Astrocyte of the cerebellum (primary cell): ENCODE measurements around the gene SLC39A6.
"Not testable (repeated sequence)": the region's sequence is repeated elsewhere in the genome, so short reads cannot be mapped to it uniquely, and the experiment has no call there.

Experiments
- DNase-seq: peaks from one replicate; pipeline ENCODE4 v3.0.0-alpha.2; 2011; ENCODE audit warnings: low read depth
- H3K4me3 ChIP-seq: 2 replicates; pipeline ENCODE4 v1.5.1; 2011; ENCODE audit warnings: mild to moderate bottlenecking, low read depth, low read length, moderate library complexity
- in situ Hi-C: cut with HindIII; loops from 2 replicates; pipeline ENCODE4 v1.10.0; 2017; ENCODE audit warnings: low sequenced_read_pairs
- TF ChIP-seq, protein P1 (sequence below): IDR thresholded peaks from 2 replicates; pipeline ENCODE4 v1.5.1; 2012; ENCODE audit warnings: low read length, low read depth, moderate library complexity, mild to moderate bottlenecking; ENCODE audit errors: missing control alignments

SLC39A6 gene

DNA sequence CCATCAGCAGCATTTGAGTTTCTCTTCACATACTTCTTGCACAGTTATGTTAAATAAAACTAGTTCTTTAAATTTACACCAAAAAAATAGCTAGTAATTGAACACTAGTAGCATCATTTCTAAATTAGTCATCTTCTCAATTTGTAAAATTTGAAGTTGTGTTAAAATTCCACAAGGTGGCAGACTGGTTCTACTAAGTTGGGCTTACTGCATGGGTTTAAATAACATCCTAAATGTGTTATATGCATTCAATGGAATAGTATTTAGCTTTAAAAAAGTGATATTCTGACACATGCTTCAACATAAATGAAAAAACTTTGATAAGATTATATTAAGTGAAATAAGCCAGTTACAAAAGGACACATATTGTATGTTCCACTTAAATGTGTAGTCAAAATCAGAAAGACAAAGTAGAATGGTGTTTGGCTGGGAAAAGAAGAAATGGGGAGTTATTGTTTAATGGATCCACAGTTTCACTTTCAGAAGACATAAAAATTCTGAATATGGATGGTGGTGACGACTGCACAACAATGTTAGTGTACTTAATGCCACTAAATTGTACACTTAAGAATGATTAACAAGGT lies 33.1 kb downstream of the SLC39A6 start:
- peak; percentile 63 for DNase-seq
- in situ Hi-C loops = no loop called here
- H3K4me3 ChIP-seq = no peak overlapping the region
- TF ChIP-seq, protein P1, sequence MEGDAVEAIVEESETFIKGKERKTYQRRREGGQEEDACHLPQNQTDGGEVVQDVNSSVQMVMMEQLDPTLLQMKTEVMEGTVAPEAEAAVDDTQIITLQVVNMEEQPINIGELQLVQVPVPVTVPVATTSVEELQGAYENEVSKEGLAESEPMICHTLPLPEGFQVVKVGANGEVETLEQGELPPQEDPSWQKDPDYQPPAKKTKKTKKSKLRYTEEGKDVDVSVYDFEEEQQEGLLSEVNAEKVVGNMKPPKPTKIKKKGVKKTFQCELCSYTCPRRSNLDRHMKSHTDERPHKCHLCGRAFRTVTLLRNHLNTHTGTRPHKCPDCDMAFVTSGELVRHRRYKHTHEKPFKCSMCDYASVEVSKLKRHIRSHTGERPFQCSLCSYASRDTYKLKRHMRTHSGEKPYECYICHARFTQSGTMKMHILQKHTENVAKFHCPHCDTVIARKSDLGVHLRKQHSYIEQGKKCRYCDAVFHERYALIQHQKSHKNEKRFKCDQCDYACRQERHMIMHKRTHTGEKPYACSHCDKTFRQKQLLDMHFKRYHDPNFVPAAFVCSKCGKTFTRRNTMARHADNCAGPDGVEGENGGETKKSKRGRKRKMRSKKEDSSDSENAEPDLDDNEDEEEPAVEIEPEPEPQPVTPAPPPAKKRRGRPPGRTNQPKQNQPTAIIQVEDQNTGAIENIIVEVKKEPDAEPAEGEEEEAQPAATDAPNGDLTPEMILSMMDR = peak; percentile 36

DNA sequence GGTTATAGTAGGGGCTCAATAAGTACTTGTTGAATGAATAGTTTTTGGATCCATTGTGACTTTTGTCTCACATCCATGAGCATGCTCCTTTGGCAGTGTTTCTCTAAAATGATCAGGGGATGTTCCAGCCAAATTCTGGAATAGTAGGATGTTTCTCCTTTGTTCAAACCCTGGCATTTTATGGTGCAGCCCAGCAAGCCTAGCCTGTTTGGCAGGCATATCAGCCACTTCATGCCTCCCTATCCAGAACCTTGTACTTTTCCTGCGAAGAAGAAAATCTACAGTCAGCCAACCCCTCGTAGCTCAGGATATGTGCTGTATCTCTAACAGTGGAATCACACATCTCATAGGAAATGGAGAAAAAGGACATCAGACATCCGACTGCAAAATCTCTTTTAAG lies 34.7 kb downstream of the SLC39A6 start:
- H3K4me3 ChIP-seq = no peak overlapping the region
- no peak for DNase-seq
- TF ChIP-seq, protein P1 = no peak
- in situ Hi-C loops = no loop called here

DNA sequence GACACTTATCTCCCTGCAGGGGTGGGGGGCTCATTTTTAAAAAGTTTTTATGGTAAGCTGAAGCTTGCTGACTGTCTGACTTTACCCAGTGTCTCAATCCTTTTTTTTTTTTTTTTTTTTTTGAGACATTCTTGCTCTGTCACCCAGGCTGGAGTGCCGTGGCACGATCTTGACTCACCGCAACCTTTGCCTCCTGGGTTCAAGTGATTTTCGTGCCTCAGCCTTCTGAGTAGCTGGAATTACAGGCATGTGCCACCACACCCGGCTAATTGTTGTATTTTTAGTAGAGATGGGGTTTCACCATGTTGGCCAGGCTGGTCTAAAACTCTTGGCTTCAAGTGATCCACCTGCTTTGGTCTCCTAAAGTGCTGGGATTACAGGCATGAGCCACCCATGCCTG lies 37.0 kb downstream of the SLC39A6 start:
- H3K4me3 ChIP-seq, DNase-seq, in situ Hi-C loops: not testable (repeated sequence)

DNA sequence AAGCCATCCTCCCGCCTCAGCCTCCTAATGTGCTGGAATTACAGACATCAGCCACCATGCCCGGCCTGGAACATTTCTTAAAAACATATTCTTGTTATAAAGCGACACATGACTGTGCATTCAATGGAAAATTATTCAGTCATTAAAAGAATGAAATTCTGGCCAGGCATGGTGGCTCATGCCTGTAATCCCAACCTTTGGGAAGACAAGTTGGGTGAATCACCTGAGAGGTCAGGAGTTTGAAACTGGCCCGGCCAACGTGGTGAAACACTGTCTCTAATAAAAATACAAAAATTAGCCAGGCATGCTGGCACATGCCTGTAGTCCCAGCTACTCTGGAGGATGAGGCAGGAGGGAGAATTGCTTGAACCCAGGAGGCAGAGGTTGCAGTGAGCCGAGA lies 40.1 kb downstream of the SLC39A6 start:
- TF ChIP-seq, protein P1 = no peak
- in situ Hi-C loops = no loop called here
- no peak overlapping the region for H3K4me3 ChIP-seq
- no peak for DNase-seq

DNA sequence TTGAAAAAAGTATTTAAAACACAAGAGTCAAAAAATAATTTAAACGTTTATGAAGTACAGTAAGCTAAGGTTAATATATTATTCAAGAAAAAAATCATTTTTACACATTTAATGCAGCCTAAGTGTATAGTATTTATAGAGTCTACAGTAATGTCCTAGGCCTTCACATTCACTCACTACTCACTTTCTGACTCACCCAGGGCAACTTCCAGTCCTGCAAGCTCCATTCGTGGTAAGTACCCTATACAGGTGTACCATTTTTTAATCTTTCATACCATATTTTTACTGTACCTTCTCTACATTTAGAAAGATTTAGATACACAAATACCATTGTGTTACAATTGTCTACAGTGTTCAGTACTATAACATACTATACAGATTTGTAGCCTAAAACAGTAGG lies 40.9 kb downstream of the SLC39A6 start:
- in situ Hi-C loops = no loop called here
- no peak for DNase-seq
- H3K4me3 ChIP-seq = no peak overlapping the region
- TF ChIP-seq, protein P1 = no peak

DNA sequence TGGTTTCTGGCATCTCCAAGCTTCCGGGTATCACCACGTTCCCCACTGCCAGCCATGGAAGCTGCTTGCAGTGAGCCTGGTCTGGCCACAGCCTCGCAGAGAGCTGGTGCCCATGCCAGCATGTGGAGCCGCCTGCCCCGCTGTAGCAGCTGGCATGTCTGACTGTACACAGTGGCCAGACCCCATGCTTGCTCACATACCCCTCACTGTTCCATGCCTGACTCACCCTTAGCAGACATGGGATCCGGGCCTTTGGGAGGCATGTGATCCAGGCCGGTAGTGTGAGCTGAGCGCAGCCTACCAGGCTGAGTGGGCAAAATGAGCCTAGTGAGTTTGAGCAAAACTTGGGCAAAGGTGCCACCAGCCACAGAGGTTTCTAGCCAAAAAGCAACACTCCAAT lies 43.0 kb downstream of the SLC39A6 start:
- no peak overlapping the region for H3K4me3 ChIP-seq
- TF ChIP-seq, protein P1 = no peak
- in situ Hi-C loops = no loop called here
- no peak for DNase-seq

DNA sequence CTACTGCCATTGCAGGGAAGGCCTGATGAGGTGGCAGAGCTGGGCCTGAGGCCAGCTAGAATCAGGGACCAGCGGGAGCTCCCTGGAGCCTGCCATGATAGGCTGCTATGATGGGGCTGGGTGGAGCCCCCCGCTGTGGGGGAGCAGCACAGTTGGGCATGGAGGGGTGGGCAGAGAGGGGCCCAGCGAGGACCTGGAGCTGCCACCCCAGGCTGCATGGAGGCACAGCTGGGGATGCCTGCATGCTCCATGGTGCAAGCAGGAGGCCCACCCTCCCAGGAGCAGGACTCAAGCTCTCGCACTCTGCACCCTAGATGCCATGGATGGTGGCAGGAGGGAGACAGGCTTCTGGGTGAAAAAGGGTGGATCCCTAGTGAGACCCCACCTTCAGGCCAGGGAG lies 43.9 kb downstream of the SLC39A6 start:
- TF ChIP-seq, protein P1 = no peak
- in situ Hi-C loops = no loop called here
- no peak for DNase-seq
- no peak overlapping the region for H3K4me3 ChIP-seq
